ENCODE data around the gene RAB24.

RAB24 gene

GRCh38 chr5:177293819-177294581, 9.5 kb downstream of the RAB24 start:
- DNase-seq (ENCODE audit: low spot score): no peak

DNA sequence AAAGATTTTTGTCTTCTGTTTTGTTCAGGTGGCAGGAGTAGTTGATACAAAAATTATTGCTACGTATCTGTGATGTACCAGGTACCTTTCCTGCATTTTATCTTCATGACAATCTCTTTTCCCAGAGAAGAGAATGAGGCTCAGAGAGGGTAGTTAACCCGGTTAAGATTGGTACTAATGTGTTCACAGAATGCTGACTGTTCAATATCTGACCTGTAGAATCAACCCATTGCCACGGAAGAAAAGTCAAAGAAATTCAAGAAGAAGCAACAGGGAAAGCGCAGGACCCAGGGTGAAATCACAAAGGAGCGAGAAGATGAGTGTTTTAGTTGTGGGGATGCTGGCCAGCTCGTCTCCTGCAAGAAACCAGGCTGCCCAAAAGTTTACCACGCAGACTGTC, 11.8 kb downstream of the RAB24 start:
- no peak for DNase-seq (ENCODE audit: low spot score)

GRCh38 chr5:177290816-177291596, 12.5 kb downstream of the RAB24 start:
- DNase-seq (ENCODE audit: low spot score): no peak

GRCh38 chr5:177288191-177288590, 15.3 kb downstream of the RAB24 start:
- no peak for DNase-seq (ENCODE audit: low spot score)

DNA sequence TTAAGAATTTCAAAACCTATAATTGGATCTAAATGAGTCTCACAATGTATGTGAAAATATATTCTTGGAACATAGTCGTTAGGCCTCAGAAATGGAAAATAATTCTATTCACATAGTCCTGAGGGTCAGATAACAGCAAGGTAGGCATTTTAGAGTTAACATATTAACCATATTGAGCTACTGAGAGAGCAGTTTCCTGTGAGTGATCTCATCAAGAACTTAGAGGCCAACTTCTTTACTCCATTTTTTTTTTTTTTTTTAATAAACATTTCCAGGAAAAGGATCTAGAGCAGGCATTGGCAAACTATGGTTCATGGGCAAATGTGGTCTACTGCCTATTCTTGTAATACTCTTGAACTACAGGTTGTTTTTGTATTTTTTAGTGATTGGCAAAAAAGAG, 26.6 kb downstream of the RAB24 start:
- peak; percentile 46 for DNase-seq (ENCODE audit: low spot score)

DNA sequence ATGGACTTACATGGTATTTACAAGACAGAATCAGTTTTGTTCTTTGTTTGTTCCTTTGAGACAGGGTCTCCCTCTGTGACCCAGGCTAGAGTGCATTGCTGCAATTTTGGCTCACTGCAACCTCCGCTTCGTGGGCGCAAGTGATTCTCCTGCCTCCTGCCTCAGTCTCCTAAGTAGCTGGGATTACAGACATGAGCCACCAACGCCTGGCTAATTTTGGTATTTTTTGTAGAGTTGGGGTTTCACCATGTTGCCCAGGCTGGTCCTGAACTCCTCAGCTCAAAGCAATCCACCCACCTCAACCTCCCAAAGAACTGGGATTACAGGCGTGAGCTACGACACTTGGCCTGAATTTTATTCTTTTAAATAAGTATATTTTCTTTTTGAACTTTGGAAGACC, 27.6 kb downstream of the RAB24 start:
- DNase-seq (ENCODE audit: low spot score): no peak

GRCh38 chr5:177271113-177271512, 32.4 kb downstream of the RAB24 start:
- DNase-seq (ENCODE audit: low spot score): no peak

- no peak for DNase-seq (ENCODE audit: low spot score)
Observed at GRCh38 chr5:177270653-177271052, 32.9 kb downstream of the RAB24 start.

DNA sequence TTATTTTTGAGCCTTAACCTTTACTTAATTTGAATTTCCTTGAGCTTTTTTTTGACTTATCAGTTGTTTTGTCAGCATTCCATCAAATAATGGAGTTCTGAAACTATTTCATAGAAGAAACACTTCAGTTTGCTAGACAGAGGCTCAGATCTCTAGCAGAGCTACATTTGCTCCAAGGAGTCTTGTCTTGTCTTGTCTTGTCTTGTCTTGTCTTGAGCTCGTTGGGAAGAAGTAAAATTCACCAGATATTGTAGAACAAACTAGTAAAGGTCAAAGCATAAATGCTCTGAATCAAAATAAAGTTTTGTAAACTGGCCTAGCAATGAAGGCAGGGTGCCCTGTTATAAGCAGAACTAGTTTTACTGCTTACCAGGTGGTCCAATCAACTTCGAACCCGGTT, 33.5 kb downstream of the RAB24 start:
- DNase-seq (ENCODE audit: low spot score): no peak

GRCh38 chr5:177269232-177269895, 34.2 kb downstream of the RAB24 start:
- DNase-seq (ENCODE audit: low spot score): no peak

DNA sequence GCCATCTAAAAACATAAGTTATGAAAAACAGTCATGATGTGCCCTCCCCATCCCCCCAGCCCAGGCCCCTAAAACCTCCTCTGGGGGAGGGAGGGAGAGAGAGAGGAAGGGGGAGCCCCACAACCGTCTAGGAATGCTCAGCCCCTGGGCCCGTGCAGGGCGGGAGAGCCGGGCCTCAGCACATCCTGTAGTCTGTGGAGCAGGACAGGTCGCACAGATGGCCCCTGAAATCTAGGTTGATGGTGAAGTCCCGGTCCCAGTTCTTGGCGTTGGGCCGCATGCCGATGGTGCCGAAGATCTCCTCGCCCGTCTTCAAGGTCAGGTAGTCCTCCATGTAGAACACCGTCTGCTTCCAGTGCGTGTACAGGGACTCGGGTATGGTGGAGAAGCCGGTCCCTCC, 38.1 kb downstream of the RAB24 start:
- DNase-seq (ENCODE audit: low spot score): no peak

DNA sequence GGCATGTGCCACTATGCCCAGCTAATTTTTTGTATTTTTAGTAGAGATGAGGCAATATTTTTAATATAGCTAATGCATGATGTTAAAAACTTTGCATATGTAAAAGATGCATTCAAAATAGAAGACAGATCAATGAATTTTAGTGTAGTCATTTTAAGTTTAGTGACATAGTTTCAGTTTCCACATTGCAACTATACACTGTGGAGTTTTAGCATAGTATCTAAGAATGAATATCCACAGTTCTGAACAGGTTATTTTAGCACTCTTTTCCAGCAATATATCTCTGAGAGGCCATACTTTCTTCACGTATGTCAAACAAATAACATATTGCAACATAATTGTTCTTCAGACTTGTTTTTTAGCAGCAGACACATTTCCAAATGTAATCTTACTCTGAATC, 39.3 kb downstream of the RAB24 start:
- DNase-seq (ENCODE audit: low spot score): no peak

- DNase-seq (ENCODE audit: low spot score): no peak
Observed at GRCh38 chr5:177261510-177261909, 42.0 kb downstream of the RAB24 start.

GRCh38 chr5:177260961-177261360, 42.6 kb downstream of the RAB24 start:
- DNase-seq (ENCODE audit: low spot score): no peak

GRCh38 chr5:177258711-177259110, 44.8 kb downstream of the RAB24 start:
- peak; percentile 36 for DNase-seq (ENCODE audit: low spot score)

DNA sequence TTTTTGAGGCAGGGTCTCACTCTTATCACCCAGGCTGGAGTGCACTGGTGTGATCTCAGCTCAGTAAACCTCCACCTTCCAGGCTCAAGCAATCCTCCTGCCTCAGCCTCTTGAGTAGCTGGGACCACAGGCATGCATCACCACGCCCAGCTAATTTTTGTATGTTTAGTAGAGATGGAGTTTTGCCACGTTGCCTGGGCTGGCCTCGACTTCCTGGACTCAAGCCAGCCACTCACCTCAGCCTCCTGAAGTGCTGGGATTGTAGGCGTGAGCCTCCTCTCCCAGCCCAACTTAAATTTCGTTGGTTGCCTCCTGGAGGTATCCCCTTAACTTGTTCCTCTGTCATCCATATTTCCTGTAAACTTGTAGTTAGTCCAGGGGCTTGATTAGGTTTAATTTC, 47.2 kb downstream of the RAB24 start:
- DNase-seq (ENCODE audit: low spot score): peak; percentile 51

- DNase-seq (ENCODE audit: low spot score): no peak
Observed at GRCh38 chr5:177253252-177253651, 50.3 kb downstream of the RAB24 start.

Measured in kidney tubule cell (primary cell).